ENCODE data around the gene CYP39A1. TPM values are rescaled to one million over a fixed set of nuclear protein-coding genes. Genes with fewer than 3 reads are reported as not detected.

CYP39A1 gene
- polyA plus RNA-seq, 1 experiment = not detected

GRCh38 chr6:46688966-46689335 lies 36.3 kb upstream of the CYP39A1 start:
- CTCF ChIA-PET = no interaction called here
- POLR2A ChIA-PET = no interaction called here
- Histone ChIP-seq H3K27me3 (ENCODE audit: control insufficient read depth, insufficient read depth, low read length) (no peaks in the 10 kb centered on the region), H3K9me3 (ENCODE audit: control insufficient read depth, insufficient read depth, low read length) (peaks cover 18% of the 10 kb centered on the region), H3K27ac (ENCODE audit: low read depth, low read length) (no peak overlapping the region), H3K4me3 (ENCODE audit: low read depth, low read length) (no peak overlapping the region)
- no peak for DNase-seq (ENCODE audit: low read depth, low spot score)
- no peak for TF ChIP-seq CTCF (IDR thresholded peaks at IDR 0.05; ENCODE audit: low read depth, low read length)

GRCh38 chr6:46688117-46688965 lies 35.7 kb upstream of the CYP39A1 start:
- CTCF ChIA-PET = no interaction called here
- no peaks in the 10 kb centered on the region for H3K27me3 ChIP-seq (ENCODE audit: control insufficient read depth, insufficient read depth, low read length)
- H3K27ac ChIP-seq (ENCODE audit: low read depth, low read length) = no peak overlapping the region
- no peak for TF ChIP-seq CTCF (IDR thresholded peaks at IDR 0.05; ENCODE audit: low read depth, low read length)
- H3K9me3 ChIP-seq (ENCODE audit: control insufficient read depth, insufficient read depth, low read length) = peaks cover 18% of the 10 kb centered on the region
- no peak for DNase-seq (ENCODE audit: low read depth, low spot score)
- H3K4me3 ChIP-seq (ENCODE audit: low read depth, low read length) = no peak overlapping the region
- POLR2A ChIA-PET = no interaction called here

- ChIA-PET CTCF (no interaction called here), POLR2A (no interaction called here)
- Histone ChIP-seq H3K9me3 (ENCODE audit: control insufficient read depth, insufficient read depth, low read length) (peaks cover 18% of the 10 kb centered on the region), H3K4me3 (ENCODE audit: low read depth, low read length) (no peak within 1 kb of the TSS), H3K27ac (ENCODE audit: low read depth, low read length) (no peak within 1 kb of the TSS), H3K27me3 (ENCODE audit: control insufficient read depth, insufficient read depth, low read length) (no peaks in the 10 kb centered on the region)
- DNase-seq (ENCODE audit: low read depth, low spot score) = no peak
- no peak for TF ChIP-seq CTCF (IDR thresholded peaks at IDR 0.05; ENCODE audit: low read depth, low read length)
These were observed 35.0 kb upstream of the CYP39A1 start, which contains the start of gene TDRD6 for GRCh38 chr6:46687619-46688097. Gene TDRD6 (plus strand): TSS chr6:46687885. CDS start chr6:46688129, 244 bp downstream.

GRCh38 chr6:46684771-46685170 lies 32.2 kb upstream of the CYP39A1 start:
- no peaks in the 10 kb centered on the region for H3K27me3 ChIP-seq (ENCODE audit: control insufficient read depth, insufficient read depth, low read length)
- no peak overlapping the region for H3K27ac ChIP-seq (ENCODE audit: low read depth, low read length)
- CTCF ChIA-PET = interaction anchor here (0.6 to 0.7 kb wide), 2 partner anchors 287 to 464 kb away, joined by 3 to 4 read pairs; no protein-coding TSS in a partner anchor
- no peak overlapping the region for H3K4me3 ChIP-seq (ENCODE audit: low read depth, low read length)
- no peak for DNase-seq (ENCODE audit: low read depth, low spot score)
- no peak for TF ChIP-seq CTCF (IDR thresholded peaks at IDR 0.05; ENCODE audit: low read depth, low read length)
- POLR2A ChIA-PET = no interaction called here
- peaks cover 18% of the 10 kb centered on the region for H3K9me3 ChIP-seq (ENCODE audit: control insufficient read depth, insufficient read depth, low read length)

GRCh38 chr6:46677314-46677654 lies 24.7 kb upstream of the CYP39A1 start:
- H3K9me3 ChIP-seq (ENCODE audit: control insufficient read depth, insufficient read depth, low read length) = no peaks in the 10 kb centered on the region
- POLR2A ChIA-PET = no interaction called here
- no peak overlapping the region for H3K4me3 ChIP-seq (ENCODE audit: low read depth, low read length)
- CTCF ChIA-PET = interaction anchor here (0.8 to 1.2 kb wide), 2 partner anchors 9 to 22 kb away, joined by 3 to 5 read pairs; no protein-coding TSS in a partner anchor
- no peaks in the 10 kb centered on the region for H3K27me3 ChIP-seq (ENCODE audit: control insufficient read depth, insufficient read depth, low read length)
- no peak for DNase-seq (ENCODE audit: low read depth, low spot score)
- H3K27ac ChIP-seq (ENCODE audit: low read depth, low read length) = no peak overlapping the region
- TF ChIP-seq CTCF (IDR thresholded peaks at IDR 0.05; ENCODE audit: low read depth, low read length) = peak; percentile 31

Measured in AG04450 (cell line).